Breast epithelium (tissue), 3 donors: ENCODE data around the gene PDZD2.

Experiments used
- POLR2AphosphoS5 ChIP-seq, 3 donors: sonication (generic); formaldehyde crosslinking; IDR thresholded peaks; one replicate each; pipeline ENCODE4 v1.6.1; 2017; ENCODE audit warnings: antibody characterized with exemption in 3 of 3
- TF ChIP-seq, protein P1 (sequence below), 3 donors: fragments of 450-650 bp; IDR thresholded peaks; one replicate each; pipeline ENCODE4 v1.5.1; 2016 to 2017; ENCODE audit warnings: antibody characterized with exemption in 3 of 3, mild to moderate bottlenecking in 3 of 3, moderate library complexity in 3 of 3

DNA sequence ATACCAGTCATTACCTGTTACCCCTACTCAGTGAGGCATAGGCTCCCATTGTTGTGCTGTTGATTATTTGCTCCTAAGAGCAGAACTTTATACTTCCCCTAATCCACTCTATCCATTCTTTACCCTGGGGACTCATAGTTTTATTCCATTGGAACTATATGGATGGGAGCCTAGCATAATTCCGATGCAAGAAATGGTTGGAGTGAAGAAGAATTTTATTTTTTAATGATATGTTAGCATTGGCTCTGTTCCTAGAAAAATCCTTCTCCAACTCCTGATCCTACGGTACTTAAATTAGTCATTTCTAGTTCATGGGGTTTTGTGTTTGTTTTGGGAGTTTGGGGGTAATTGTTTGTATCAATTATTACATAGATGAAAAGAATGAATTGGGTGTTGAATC is 343.7 kb downstream of the PDZD2 start:
- TF ChIP-seq, protein P1, sequence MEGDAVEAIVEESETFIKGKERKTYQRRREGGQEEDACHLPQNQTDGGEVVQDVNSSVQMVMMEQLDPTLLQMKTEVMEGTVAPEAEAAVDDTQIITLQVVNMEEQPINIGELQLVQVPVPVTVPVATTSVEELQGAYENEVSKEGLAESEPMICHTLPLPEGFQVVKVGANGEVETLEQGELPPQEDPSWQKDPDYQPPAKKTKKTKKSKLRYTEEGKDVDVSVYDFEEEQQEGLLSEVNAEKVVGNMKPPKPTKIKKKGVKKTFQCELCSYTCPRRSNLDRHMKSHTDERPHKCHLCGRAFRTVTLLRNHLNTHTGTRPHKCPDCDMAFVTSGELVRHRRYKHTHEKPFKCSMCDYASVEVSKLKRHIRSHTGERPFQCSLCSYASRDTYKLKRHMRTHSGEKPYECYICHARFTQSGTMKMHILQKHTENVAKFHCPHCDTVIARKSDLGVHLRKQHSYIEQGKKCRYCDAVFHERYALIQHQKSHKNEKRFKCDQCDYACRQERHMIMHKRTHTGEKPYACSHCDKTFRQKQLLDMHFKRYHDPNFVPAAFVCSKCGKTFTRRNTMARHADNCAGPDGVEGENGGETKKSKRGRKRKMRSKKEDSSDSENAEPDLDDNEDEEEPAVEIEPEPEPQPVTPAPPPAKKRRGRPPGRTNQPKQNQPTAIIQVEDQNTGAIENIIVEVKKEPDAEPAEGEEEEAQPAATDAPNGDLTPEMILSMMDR (IDR thresholded peaks at IDR 0.05): no peak
- TF ChIP-seq POLR2AphosphoS5 (IDR thresholded peaks at IDR 0.05): no peak
